GM23338 (cell line): ENCODE measurements around the gene ARMH4.

Experiments
- CREB1 ChIP-seq: fragments of 250-450 bp; sonication (Bioruptor Pico); IDR thresholded peaks from 2 replicates; pipeline ENCODE4 v1.5.0; 2020; ENCODE audit warnings: low read depth, mild to moderate bottlenecking, moderate library complexity
- CTCF ChIP-seq, 2 experiments: fragments of 200-600 bp in 1 of 2; sonication (generic) in 1 of 2; conservative IDR thresholded peaks; 2 replicates each; pipeline versions ENCODE4 v1.5.1 to v1.6.1; 2016 to 2017; ENCODE audit warnings: antibody characterized with exemption in 2 of 2, low read depth in 2 of 2, mild to moderate bottlenecking in 2 of 2, moderate library complexity in 1 of 2
- JUNB ChIP-seq: IDR thresholded peaks from one replicate; pipeline ENCODE4 v1.6.1; 2016; ENCODE audit warnings: antibody characterized with exemption; ENCODE audit not compliant: unreplicated experiment
- POLR2AphosphoS5 ChIP-seq: IDR thresholded peaks from 2 replicates; pipeline ENCODE4 v1.6.1; 2016; ENCODE audit warnings: antibody characterized with exemption, low read depth

DNA sequence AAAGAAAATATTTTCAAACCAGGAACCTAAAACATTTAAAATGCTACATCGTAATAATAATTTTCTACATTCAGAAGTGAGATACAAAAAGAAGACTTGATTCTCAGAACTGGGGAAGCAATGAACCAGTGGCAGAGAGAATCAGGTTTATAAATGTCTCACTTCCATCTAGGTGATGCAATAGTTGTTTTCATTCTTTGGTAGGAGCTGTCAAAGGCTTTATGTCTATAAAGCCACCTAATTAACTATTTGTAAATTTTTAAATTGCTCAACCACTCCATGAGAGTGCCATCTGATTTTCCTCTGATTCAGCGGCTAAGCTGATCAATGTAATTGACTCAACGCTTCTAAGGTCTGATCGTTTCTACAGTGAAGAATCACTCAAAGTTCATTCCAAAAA is 66.1 kb downstream of the ARMH4 start:
- no peak for TF ChIP-seq CTCF (conservative IDR thresholded peaks at IDR 0.05; ENCODE audit: low read depth in 2 of 2)
- no peak for TF ChIP-seq JUNB
- TF ChIP-seq POLR2AphosphoS5 = no peak
- no peak for TF ChIP-seq CREB1 (CRISPR knock-in tag)
